ENCODE results near the gene NBPF1. TPM values are rescaled to one million over a fixed set of nuclear protein-coding genes. Genes with fewer than 3 reads are reported as not detected.
"Not testable (repeated sequence)": the region's sequence is repeated elsewhere in the genome, so short reads cannot be mapped to it uniquely, and the experiment has no call there.

The NBPF1 gene
- total RNA-seq, 1 donor from 2014 or later: 58.9 TPM

GRCh38 chr1:16615253-16616252 lies 2.2 kb upstream of the NBPF1 start:
- DNase-seq (ENCODE audit: low spot score): peak; percentile 94
- H3K27ac Mint-ChIP-seq (ENCODE audit: unreplicated experiment): no peak overlapping the region
- H3K9me3 Mint-ChIP-seq (ENCODE audit: low read depth): no peaks in the 10 kb centered on the region
- no peak overlapping the region for H3K4me3 Mint-ChIP-seq (ENCODE audit: unreplicated experiment)
- no peaks in the 10 kb centered on the region for H3K27me3 Mint-ChIP-seq (ENCODE audit: low read depth)
- H3K4me1 Mint-ChIP-seq (ENCODE audit: low read depth): no peaks in the 10 kb centered on the region
- H3K36me3 Mint-ChIP-seq (ENCODE audit: low read depth): no peaks in the 10 kb centered on the region
- TF ChIP-seq CTCF (IDR thresholded peaks at IDR 0.05): no peak

GRCh38 chr1:16614361-16615252 lies 1.2 kb upstream of the NBPF1 start:
- Mint-ChIP-seq H3K36me3 (ENCODE audit: low read depth) (no peaks in the 10 kb centered on the region), H3K9me3 (ENCODE audit: low read depth) (no peaks in the 10 kb centered on the region), H3K4me1 (ENCODE audit: low read depth) (no peaks in the 10 kb centered on the region), H3K27me3 (ENCODE audit: low read depth) (no peaks in the 10 kb centered on the region), H3K4me3 (ENCODE audit: unreplicated experiment) (no peak overlapping the region), H3K27ac (ENCODE audit: unreplicated experiment) (no peak overlapping the region)
- DNase-seq (ENCODE audit: low spot score): peak; percentile 93
- no peak for TF ChIP-seq CTCF (IDR thresholded peaks at IDR 0.05)

- no peak overlapping the region for H3K4me3 Mint-ChIP-seq (ENCODE audit: unreplicated experiment)
- H3K36me3 Mint-ChIP-seq (ENCODE audit: low read depth): no peaks in the 10 kb centered on the region
- peak; percentile 43 for TF ChIP-seq CTCF (IDR thresholded peaks at IDR 0.05)
- no peaks in the 10 kb centered on the region for H3K27me3 Mint-ChIP-seq (ENCODE audit: low read depth)
- H3K4me1 Mint-ChIP-seq (ENCODE audit: low read depth): no peaks in the 10 kb centered on the region
- H3K27ac Mint-ChIP-seq (ENCODE audit: unreplicated experiment): no peak overlapping the region
- peak; percentile 98 for DNase-seq (ENCODE audit: low spot score)
- no peaks in the 10 kb centered on the region for H3K9me3 Mint-ChIP-seq (ENCODE audit: low read depth)
These were observed 812 bp downstream of the NBPF1 start for GRCh38 chr1:16612332-16613172.

GRCh38 chr1:16611981-16612331 lies 1.4 kb downstream of the NBPF1 start:
- not testable (repeated sequence) for H3K27ac Mint-ChIP-seq (ENCODE audit: unreplicated experiment); H3K9me3 Mint-ChIP-seq (ENCODE audit: low read depth); H3K36me3 Mint-ChIP-seq (ENCODE audit: low read depth); H3K27me3 Mint-ChIP-seq (ENCODE audit: low read depth); H3K4me3 Mint-ChIP-seq (ENCODE audit: unreplicated experiment); H3K4me1 Mint-ChIP-seq (ENCODE audit: low read depth)
- DNase-seq (ENCODE audit: low spot score): peak; percentile 95

GRCh38 chr1:16611164-16611563 lies 2.2 kb downstream of the NBPF1 start:
- H3K9me3 Mint-ChIP-seq (ENCODE audit: low read depth); H3K4me3 Mint-ChIP-seq (ENCODE audit: unreplicated experiment); H3K27me3 Mint-ChIP-seq (ENCODE audit: low read depth); H3K4me1 Mint-ChIP-seq (ENCODE audit: low read depth); H3K36me3 Mint-ChIP-seq (ENCODE audit: low read depth); H3K27ac Mint-ChIP-seq (ENCODE audit: unreplicated experiment): not testable (repeated sequence)
- DNase-seq (ENCODE audit: low spot score): peak; percentile 88

GRCh38 chr1:16610553-16610952 lies 2.8 kb downstream of the NBPF1 start:
- not testable (repeated sequence) for DNase-seq (ENCODE audit: low spot score); H3K27ac Mint-ChIP-seq (ENCODE audit: unreplicated experiment); H3K4me3 Mint-ChIP-seq (ENCODE audit: unreplicated experiment); H3K4me1 Mint-ChIP-seq (ENCODE audit: low read depth); H3K36me3 Mint-ChIP-seq (ENCODE audit: low read depth); H3K27me3 Mint-ChIP-seq (ENCODE audit: low read depth); H3K9me3 Mint-ChIP-seq (ENCODE audit: low read depth)

- H3K27me3 Mint-ChIP-seq (ENCODE audit: low read depth); H3K9me3 Mint-ChIP-seq (ENCODE audit: low read depth); H3K36me3 Mint-ChIP-seq (ENCODE audit: low read depth); DNase-seq (ENCODE audit: low spot score); H3K4me3 Mint-ChIP-seq (ENCODE audit: unreplicated experiment); H3K27ac Mint-ChIP-seq (ENCODE audit: unreplicated experiment); H3K4me1 Mint-ChIP-seq (ENCODE audit: low read depth): not testable (repeated sequence)
These were observed 3.6 kb downstream of the NBPF1 start for GRCh38 chr1:16609761-16610160.
